GM21381 (cell line): ENCODE data around the gene NCOA7.
A peak's percentile ranks its signal among the peaks of the same experiment; 100 is the strongest.
"Not testable (repeated sequence)": the region's sequence is repeated elsewhere in the genome, so short reads cannot be mapped to it uniquely, and the experiment has no call there.

Experiments used
- ATAC-seq: cut with Tn5 transposase; IDR thresholded peaks from one replicate; pipeline ENCODE4 v1.9.1; 2021; ENCODE audit warnings: mild to moderate bottlenecking, moderate library complexity; ENCODE audit not compliant: unreplicated experiment

The NCOA7 gene

DNA sequence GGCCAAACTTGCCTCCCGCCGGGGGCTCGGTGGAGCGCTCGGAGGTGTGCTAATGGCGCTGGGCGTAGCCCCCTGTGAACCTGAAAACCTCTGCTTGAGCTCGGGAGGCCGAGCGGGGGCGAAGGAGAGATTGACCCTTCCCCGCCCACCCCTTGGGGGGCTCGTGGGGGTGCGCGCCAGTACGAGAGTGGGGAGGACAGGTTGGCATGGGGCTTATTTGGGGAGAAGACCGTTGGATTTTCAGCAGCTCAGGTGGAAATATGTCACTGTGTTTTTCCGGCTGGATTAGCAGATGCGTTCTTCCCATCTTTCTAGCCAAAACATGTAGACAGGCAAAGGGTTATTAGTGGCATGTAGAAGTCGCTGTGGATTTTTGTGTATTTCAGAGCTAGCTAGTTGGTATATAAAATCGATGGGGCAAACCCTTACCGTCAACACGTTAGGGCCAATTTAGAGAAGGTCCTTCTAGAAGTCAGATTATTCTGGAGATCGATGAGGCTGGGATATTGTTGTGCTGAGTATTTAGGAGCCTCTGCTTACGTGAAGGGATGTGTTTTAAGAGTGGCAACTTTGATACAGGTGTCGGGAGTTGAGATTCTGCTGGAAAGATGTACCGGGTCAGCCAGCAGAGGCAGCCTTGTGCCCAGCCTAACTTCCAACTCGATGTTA lies 525 bp downstream of the NCOA7 start:
- ATAC-seq, result peak; percentile 36

DNA sequence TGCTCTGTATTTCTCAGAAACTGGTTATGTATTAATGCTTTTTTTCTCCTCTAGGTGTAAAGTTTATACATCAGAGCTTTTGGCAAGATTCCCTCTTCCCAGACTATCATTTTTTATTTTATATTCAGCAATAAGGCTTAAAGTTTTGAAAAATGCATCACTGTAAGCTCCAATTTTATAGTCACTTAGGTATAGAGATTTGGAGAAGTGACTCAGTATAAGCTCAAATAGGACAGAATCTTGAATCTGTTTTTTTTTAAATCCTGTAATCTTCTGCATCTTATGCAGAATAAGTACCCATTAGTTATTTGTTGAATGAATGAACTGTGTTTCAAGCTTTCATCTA lies 1.0 kb downstream of the NCOA7 start:
- no peak for ATAC-seq

DNA sequence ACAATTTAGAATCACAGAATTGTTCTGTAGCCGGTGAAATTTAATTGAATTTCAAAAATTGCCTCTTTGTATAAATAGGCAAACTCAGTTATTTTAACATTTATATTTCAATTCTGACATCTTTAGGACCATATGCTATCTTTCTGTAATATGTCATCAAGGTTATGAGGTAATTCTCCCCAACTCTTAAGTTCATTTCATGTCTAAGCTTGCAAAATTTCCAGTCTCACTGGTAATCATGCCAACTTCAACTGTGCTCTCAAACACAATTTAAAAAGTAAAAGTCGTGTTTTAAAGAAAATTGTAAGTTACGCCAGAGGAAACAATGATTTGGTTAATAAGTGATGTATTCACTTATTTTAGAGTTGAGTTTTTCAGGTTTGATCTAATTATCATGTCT lies 1.4 kb downstream of the NCOA7 start:
- no peak for ATAC-seq

DNA sequence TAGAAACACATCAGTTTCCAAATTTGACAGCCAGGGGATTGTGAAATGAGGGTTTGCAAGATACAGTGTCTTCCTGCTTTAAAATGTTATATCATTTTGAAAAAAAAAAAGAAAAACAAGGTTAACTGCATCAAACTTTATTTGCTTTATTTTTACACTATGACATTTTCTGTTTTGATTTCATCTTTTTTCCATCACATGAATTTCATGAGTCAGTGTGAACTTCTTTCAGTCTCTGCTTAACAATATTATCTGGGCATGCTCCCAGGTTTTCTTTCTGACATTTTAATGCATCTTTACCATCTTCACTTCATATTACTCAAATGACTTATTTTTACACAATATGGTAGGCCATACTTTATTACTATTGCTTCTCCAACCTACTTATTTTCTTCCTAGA lies 1.9 kb downstream of the NCOA7 start:
- no peak for ATAC-seq

DNA sequence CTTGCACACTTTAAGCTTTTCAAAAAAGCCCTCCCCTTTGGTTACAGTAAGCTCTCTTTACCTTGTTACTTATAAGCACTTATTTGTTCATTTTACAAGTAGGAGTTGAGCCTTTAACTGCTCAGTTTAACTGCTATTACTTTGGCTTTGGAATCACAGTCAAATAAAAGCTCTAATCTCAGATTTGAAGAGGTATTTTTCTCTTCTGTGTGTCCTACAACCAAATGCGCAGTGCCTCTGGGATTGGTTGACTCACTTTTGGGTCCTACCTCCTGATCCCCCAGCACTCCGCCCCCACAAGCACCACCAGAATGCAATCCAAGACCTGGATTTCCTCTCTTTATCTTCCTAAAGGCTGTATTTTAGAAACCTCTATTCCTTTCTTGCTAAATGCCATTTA lies 2.5 kb downstream of the NCOA7 start:
- ATAC-seq, result no peak

DNA sequence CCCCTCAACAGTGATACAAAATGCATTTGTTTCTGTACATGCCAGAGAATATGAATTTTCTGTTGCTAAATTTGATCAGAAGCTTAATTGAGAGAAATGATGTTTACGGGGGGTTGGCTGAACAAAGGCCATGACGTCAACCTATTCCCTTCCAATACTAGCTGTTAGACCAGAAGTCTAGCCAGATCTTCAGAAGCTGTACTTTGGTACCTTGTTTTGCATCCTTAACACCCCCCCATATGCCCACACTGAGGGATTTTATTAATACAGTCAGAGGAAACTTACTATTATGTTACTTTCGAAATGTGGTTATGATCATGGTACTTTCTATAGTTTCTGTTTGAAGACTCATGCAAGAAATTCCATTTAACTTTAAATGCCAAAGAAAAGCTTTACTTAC lies 3.1 kb downstream of the NCOA7 start:
- no peak for ATAC-seq

DNA sequence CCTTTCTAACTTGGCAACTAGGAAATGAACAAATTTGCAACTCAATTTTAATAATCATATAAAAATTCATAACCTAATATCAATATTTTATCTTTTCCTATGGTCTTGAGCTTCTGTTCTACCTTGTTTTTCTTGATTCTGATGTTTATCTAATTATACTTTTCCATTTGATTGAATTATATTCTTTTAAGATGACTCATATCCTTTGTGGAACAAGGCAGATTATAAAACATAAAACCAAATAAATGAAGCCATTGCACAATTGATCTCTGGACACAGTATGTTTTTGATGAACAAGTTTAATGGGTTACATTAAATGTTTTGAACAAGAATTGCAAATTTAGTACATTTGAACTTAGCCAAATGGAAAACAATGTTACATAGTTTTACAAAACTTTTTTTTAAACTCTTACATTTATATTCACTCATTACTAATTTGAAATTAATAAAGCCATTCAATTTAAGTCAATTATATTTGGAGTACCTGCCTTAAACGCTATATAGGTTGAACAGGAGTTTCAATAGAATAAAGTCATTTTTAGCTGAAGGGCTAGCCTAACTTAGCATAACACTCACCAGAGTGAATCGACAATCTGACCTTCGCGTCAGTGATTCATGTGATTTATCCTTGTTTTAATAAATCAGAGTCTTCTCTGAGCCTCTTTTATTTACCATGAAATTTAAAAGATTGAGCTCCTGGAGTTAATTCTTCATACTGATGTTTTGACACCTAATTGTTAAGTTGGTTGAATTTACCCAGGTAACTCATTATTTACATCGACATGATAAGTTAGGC lies 3.8 kb downstream of the NCOA7 start:
- no peak for ATAC-seq

DNA sequence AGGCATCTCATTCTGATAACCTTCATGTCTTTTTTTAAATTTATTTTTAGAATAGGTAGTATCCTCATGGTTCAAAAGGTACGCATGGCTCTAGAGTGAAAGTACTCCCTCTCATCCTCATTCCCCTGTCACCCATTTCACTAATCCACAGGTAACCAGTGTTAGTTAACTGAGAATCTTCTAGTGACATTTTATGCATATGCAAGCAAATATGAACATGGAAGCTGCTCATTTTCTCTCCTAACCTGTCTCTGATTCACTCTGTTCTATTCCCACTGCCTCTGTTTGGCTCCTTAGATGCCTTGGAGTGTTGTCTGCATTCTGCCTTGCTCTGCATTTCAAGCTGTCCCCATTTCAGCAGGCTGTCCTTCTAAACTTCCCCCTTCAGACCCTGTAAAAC lies 4.5 kb downstream of the NCOA7 start:
- no peak for ATAC-seq

DNA sequence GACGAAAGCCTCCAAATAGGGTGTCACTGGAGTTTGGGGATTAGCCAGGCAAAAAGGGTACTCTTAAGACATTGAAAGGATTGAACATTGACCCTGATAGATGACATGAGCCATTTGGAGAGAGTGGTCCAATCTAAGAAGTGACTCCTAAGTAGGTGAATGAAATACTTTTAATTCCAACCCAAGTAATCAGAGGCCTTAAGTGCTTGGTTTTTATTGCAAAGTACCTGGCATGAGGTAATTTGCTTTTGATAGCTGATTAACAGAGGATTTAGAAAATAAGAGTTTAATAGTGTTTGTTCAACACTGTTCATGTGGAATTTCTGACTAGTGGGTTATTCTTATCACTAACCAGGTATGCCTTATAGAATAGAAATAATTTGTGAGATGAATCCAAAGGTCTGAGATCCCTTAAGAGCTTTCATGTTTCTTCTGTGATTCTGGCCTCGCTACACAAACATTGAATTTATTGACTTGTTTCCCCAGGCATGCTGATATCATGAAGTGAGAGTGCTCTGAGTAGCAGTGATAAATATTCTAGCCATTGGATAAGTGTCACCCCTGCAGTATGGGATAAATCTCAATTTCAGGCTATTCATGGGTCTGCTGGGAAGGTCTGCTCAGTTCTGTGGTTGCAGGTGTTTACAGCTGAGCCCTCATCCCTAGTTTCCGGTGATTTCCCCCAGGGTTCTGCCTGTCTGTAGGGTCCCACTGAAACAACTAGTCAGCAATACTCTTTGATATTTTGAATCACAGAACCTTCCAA lies 6.5 kb downstream of the NCOA7 start:
- no peak for ATAC-seq

DNA sequence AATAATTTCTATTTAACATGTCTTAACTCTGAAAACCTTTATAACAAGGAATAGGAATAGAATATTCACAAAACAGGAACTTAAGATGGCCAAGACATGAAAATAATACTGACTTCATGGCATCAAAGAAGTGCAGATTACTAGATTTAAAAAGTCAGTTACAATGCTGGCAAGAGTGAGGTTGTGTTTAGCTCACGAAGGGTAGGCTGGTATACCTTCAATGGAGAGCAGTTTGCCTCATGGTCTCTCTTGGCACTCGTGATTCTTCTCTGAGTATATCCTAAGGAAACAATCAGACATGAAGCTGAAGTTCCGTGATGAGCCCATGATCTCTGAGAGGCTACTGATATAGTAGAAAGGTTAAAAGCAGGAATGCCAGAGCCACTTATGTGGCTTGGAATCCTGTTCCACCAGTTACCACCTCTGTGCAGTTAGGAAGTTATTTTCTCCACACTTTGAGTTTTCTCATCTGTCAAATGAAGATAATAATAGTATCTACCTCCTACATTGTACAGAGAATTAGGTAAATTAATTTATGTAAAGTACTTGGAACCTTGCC lies 7.2 kb downstream of the NCOA7 start:
- no peak for ATAC-seq

DNA sequence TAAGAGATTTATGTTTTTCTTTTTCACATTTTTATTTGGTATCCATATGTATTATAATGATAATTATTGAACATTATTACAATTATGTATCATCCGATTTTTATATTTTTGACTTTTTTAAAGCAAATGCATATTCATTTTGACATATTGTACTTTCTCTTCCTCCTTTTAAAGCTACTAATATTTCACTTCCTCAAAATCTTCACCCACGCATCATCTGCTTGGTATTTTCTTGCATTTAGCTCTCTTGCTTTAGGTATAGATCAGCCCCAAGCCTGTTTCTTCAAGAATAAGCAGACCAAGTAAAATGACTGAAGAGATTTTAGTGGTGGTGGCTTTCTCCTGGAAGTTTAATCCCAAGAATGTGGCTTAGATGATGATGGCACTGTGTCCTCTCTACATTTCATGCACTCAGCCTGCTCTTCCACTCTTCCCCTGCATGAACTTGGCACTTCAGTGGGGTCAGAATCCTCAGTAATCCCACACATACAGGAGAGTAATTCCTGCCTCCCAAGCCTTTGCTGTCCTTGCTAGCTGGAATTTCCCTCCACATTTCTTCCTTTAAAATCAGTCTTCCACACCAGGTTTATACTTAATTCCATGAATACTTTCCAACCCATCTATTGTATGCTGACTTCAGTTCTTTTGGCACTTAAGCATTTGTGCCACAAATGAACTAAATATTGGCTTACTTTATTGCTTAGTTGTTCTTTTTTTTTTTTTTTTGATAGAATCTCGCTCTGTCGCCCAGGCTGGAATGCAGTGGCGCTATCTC lies 8.2 kb downstream of the NCOA7 start:
- peak; percentile 90 for ATAC-seq

DNA sequence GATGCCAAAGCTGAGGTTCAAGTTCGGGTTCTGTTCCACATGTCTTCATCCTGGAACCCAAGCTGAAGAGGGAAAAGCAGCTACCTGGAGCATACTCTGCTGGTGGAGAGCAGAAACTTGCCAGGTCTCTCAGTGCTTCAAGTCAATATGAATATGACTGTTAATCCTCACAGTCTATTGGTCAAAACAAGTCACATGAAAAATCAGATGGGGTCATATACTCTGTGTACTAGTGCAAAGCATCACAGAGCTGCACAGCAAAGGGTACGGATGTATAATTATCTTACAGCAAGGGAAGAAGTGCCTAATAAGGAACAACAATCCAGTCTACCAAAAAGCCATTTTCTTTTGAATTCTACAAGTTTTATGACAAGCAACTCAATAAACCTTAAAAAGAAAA lies 11.6 kb downstream of the NCOA7 start:
- no peak for ATAC-seq

DNA sequence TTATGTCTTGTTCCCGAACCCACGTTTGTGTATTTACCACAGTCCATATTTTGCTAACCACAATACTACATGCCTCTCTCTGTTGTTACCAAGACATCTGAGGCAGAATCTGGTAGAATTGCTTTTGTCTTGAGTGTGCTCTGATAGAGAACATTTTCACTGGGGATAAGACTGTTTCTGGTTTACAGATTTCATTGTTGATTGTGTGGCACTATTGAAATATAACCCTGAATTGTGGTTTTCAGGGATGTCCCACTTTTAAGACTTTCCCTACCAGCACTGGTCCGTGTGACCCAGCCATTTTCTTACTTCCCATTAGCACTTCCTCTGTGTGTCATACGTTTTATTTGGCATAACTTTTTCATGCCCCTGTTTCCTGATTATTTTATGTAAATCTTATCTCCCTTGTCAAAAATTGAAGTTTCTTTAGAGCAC lies 12.2 kb downstream of the NCOA7 start:
- peak; percentile 16 for ATAC-seq

DNA sequence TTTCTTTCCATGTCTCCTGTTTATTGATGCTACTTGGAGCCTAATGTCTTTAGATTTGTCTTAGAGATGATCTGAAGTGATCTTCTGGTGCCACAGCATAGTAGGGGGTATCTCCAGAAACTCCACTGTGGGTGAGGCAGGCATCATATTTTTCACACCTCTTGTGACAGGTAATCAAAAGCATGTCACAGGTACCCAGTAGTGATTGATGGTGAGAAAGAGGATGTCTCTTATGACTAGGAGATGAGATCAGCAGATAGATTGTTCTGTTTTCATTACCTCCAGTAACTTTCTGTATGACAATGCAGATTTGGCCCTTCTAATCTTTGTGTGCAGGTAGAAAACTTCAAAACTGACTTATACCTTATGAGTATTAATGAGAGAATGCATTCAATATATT lies 13.5 kb downstream of the NCOA7 start:
- peak; percentile 57 for ATAC-seq

DNA sequence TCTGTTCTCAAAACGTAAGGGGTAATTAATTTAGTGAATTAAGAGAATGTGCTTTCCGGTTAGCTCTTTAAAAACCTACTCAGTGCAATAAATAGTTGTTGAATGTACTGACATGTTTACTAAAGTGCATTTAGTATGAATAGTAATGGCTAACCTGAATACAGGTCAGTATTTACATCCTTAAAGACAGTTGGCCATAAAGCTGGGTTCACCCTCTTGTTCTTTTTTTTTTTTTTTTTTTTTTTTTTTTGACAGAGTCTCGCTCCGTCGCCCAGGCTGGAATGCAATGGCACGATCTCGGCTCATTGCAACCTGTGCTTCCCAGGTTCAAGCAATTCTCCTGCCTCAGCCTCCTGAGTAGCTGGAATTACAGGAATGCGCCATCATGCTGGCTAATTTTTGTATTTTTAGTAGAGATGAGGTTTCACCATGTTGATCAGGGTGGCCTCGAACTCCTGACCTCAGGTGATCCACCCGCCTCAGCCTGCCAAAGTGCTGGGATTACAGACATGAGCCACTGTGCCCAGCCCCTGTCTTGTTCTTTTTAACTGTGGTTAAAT lies 14.2 kb downstream of the NCOA7 start:
- ATAC-seq, result not testable (repeated sequence)

DNA sequence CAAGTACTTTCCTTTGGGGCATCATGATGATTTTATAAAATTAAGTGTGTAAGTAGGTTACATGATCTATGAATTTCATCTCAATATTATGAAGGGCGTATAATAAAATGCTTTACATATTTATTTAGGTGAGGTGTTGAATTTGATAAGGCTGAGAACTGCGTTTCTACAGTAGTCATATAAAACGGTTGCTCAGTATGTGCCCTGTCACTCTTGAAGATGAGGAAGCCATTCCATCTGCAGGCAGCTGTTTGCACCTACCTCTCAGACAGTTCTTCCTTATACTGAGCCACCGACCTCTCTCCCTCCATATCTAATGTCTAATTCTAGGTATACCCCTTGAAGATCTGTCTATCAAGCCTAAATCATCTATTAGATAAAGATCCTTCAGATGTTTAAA lies 16.1 kb downstream of the NCOA7 start:
- no peak for ATAC-seq

DNA sequence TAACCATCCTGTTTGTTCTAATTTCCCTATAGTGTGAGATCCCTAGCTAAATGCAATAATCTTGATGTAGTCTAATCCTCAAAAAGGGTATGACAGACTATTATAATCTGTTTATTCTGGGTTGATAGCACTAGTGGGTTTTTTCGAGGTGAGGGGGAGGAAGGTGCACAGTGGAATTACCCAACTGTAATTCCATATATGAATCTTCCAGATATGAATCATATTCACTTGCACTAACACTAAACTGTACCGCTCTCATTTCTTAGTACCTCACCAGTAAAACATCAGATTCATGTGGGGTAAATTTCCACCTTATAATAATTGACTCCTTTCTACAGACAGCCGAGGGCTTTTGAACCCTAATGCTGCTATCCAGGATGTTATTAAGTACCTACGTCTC lies 16.5 kb downstream of the NCOA7 start:
- ATAC-seq, result no peak

DNA sequence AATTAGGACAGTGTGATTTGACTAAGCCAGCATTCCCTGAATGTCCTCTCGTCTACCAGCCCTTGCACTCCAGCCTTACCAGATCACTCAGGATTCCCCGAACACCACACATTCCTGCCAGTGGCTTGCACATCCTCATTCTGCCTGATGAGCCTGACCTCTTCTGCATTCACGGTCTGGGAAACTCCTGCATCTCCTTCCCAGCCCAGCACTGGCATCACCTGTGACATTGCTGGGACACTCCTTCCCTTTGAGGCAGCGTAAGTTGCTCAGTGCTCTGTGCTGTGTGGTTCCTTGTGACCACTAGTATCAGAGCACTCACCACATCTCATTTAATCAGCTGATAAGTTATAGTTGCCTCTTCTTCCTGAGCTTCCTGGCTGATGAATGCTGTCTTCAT lies 17.3 kb downstream of the NCOA7 start:
- no peak for ATAC-seq

DNA sequence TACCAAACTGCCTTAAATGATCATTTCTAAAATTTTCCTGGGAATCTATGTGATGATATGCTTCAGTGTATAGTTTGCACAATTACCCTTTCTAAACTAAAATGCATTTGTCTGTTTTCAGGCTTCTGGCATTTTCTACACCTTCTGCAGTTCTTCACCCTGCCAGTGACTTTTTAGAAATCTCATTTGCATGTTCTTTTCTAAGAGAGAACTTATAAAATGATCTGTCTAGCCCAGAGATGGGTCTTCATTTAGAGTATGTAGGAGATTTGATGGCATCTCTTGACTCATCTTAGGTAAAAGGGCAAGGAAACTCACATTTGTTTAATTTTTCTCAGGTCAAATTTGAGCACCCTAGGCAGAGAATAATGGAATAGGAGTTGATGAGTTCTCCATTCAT lies 17.8 kb downstream of the NCOA7 start:
- ATAC-seq, result no peak

DNA sequence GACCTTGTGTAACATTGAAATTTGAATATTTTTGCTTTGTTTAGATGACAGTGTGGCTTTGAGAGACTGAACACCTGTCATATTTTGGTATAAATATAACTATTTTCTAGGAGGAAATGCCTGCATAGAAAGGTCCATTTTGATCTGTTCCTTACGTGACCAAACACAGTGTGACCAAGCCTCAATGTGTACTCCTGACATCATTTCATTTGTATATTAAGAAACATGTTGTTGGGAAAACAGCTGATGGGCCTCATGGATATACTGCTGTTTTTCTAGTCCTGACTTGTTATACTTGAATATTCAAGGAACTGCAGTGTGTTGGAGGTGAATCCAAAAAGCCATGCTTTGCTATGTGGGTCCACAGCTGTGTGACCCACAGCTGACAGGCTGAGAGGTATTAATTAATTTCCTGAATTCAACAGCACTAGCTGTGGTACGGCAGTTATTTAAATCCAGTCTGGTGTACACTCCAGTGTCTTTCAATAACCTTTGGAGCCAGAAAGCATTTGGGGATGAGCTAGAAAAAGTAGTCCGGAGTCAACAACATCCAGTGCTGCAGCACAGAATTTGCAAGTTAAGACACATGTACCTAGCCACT lies 18.9 kb downstream of the NCOA7 start:
- ATAC-seq, result no peak
